HG03135 (cell line): ENCODE data around the gene ERAS.
"Not testable (repeated sequence)": the region's sequence is repeated elsewhere in the genome, so short reads cannot be mapped to it uniquely, and the experiment has no call there.

Experiments
- ATAC-seq: cut with Tn5 transposase; IDR thresholded peaks from one replicate; pipeline ENCODE4 v1.9.1; 2021; ENCODE audit warnings: mild to moderate bottlenecking, moderate library complexity; ENCODE audit not compliant: unreplicated experiment

The ERAS gene

DNA sequence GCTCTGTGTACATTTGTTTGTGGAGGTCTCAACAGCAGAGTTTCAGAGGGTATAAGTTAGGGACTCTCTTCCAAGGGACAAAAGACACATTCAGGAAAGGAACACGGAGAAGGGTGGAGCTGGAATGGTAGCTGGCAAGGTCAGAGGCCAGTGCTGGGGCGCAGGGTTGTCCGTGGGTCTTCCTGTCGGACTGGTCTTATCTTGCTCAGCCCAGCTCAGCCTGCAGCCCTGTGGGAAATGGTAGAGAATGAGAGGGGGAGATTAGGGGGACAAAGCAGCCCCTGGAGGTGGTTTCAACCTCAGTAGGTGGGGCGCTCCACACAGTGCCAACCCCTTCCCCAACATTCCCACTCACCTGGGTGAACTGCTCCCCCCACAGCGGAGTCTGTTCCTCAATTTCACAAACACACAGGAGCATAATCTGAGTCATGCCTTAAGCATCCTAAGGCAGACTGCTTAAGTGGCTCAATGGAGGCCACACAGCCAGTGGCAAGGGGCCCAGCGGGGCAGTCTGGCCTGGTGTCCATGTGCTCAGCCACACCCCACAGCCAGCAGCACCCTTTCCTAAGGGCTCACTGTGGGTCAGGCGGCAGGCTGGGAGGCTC, 31.3 kb upstream of the ERAS start:
- no peak for ATAC-seq

GRCh38 chrX:48798318-48798717, 28.0 kb upstream of the ERAS start:
- ATAC-seq, result no peak

GRCh38 chrX:48800574-48801279, 25.6 kb upstream of the ERAS start:
- no peak for ATAC-seq

- peak; percentile 85 for ATAC-seq
Measured at GRCh38 chrX:48801280-48802088, 24.8 kb upstream of the ERAS start, which contains the start of gene HDAC6. Gene HDAC6 (plus strand): TSS chrX:48802067. CDS start chrX:48802693, 626 bp downstream.

DNA sequence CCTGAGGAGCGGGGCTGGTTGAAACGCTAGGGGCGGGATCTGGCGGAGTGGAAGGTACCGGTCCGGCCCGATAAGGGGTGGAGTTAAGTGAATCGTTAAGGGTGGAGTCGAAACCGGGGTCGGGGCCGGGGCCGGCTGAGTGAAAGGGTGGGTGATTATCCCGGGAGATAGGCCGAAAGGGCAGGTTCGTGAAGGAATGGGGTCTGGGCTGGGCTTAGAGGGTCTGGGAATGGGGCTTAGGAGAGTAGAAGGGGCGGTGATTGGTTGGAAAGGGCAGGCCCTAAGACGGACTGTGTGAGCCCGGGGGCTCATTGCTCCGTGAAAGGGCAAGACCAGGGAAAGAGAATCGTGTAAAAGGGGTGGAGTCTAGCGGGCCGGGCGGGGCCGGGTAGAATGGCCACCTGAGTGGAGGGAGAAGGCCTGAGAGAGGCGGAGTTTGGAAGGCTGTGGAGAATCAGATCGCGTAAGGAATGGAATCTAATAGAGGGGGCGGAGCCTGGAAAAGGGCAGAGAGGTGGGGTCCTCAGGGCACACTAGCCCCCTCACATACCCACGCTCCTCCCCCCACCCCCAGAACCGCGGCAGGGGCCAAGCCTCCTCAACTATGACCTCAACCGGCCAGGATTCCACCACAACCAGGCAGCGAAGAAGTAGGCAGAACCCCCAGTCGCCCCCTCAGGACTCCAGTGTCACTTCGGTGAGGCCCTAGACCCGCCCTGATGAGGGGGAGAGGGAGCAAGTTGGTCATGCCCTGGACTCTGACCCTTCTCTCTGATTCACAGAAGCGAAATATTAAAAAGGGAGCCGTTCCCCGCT, 24.0 kb upstream of the ERAS start:
- ATAC-seq, result peak; percentile 44

DNA sequence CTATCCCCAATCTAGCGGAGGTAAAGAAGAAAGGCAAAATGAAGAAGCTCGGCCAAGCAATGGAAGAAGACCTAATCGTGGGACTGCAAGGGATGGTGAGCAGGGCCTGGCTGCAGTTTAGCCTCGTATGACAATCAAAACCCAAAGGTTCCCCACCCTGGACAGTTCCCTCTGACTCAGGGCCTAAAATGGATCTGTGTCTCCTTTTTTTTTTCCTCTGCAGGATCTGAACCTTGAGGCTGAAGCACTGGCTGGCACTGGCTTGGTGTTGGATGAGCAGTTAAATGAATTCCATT, 23.5 kb upstream of the ERAS start:
- no peak for ATAC-seq

DNA sequence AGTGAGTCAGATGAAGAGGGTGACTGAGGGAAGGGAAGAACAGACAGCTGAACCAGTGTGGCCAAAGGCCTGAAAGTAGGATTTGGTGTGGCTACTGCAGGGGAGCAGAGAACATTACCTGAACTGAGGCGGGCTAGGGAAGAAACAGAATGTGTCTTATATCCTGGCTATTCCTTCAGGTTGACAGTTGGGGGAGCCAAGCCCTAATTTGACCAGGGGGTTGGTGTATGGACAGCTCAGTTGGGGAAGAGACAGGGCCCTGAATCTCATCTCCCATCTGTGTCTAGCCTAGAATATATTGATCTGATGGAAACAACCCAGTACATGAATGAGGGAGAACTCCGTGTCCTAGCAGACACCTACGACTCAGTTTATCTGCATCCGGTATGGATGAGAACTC, 20.2 kb upstream of the ERAS start:
- no peak for ATAC-seq

GRCh38 chrX:48813644-48814043, 12.7 kb upstream of the ERAS start:
- no peak for ATAC-seq

GRCh38 chrX:48814722-48815121, 11.6 kb upstream of the ERAS start:
- ATAC-seq, result no peak

- ATAC-seq, result no peak
Measured at GRCh38 chrX:48815266-48815665, 11.0 kb upstream of the ERAS start.

GRCh38 chrX:48816014-48816810, 10.1 kb upstream of the ERAS start:
- ATAC-seq, result no peak

- ATAC-seq, result no peak
Measured at GRCh38 chrX:48818098-48818497, 8.2 kb upstream of the ERAS start.

DNA sequence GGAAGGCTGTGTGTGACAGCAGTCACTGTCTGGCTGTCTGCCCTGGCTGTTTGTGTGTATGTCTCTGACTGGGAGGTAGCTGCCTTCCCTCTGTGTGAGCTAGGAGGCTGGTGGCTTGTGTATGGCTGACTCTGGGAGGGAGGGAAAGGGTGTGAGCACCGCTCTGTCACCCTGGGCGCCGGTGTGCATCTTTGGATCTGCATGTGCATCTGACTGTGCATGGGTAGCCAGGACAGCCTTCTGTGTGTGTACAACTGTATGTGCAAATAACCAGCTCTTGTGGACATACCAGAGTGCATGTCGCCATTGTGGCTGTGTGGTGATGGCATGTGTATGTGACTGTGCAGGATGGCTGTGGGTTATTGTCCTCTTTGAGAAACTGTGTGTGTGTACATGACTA, 7.4 kb upstream of the ERAS start:
- no peak for ATAC-seq

DNA sequence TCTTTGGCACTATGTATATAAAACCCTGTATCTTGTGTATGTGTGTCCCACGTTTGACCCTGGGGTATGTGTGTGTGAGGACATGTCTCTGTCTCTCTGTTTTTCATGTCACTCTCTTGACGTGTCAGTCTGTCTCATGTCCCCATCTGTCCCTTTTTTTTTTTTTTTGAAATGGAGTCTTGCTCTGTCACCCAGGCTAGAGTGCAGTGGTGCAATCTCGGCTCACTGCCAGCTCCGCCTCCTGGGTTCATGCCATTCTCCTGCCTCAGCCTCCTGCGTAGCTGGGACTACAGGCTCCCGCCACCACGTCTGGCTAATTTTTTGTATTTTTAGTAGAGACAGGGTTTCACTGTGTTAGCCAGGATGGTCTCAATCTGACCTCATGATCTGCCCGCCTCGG, 6.9 kb upstream of the ERAS start:
- not testable (repeated sequence) for ATAC-seq

DNA sequence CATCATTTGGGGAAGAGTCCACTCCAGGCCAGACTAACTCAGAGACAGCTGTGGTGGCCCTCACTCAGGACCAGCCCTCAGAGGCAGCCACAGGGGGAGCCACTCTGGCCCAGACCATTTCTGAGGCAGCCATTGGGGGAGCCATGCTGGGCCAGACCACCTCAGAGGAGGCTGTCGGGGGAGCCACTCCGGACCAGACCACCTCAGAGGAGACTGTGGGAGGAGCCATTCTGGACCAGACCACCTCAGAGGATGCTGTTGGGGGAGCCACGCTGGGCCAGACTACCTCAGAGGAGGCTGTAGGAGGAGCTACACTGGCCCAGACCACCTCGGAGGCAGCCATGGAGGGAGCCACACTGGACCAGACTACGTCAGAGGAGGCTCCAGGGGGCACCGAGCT, 3.3 kb upstream of the ERAS start:
- no peak for ATAC-seq

DNA sequence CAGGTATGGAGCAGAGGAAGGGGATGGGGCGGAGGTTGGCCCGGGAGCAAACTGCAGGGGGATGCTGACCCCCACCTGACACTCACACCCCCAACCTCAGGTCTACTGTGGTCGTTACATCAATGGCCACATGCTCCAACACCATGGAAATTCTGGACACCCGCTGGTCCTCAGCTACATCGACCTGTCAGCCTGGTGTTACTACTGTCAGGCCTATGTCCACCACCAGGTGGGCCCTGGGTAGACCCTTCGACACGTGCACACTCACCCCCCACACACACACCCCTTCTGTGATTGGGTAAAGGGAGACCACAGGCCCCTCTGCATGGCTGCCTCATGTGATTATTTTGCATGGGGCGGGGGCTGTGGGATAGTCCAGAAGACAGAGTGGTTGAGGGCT, 2.2 kb upstream of the ERAS start:
- no peak for ATAC-seq

GRCh38 chrX:48826876-48827653, 752 bp downstream of the ERAS start:
- no peak for ATAC-seq

DNA sequence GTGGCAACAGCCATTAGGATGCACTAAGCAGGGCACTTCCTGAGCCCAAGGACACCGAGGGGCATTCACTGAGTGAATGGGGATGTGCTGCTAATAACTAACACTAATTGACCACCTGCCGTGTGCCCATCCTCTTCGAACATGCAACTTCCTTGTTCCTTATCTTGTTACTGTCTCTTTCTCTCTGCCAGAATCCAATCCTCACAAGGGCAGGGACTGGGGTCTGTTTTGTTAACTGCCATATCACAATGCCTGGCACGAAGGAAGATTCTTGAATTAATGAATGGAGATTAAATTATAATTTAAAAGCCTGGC, 1.3 kb downstream of the ERAS start:
- no peak for ATAC-seq

- ATAC-seq, result no peak
Measured at GRCh38 chrX:48829016-48829735, 2.9 kb downstream of the ERAS start.
